ENCODE results near the gene PCNX2.

- TF ChIP-seq RAD21 (IDR thresholded peaks at IDR 0.05 in 1 of 2, conservative IDR thresholded peaks at IDR 0.05 in 1 of 2; ENCODE audit: low read depth in 2 of 2, low read length in 2 of 2) (no peak), CTCF (IDR thresholded peaks at IDR 0.05; ENCODE audit: control extremely low read depth in 1 of 3, insufficient read depth in 1 of 3, low read depth in 1 of 3, low read length in 3 of 3) (no peak)
Measured at GRCh38 chr1:233256789-233257188, 38.7 kb downstream of the PCNX2 start.
